H1 (cell line): Measurements from ENCODE around the gene MIEN1. TPM values are rescaled to one million over a fixed set of nuclear protein-coding genes. Genes with fewer than 3 reads are reported as not detected.
A peak's percentile ranks its signal among the peaks of the same experiment; 100 is the strongest.

Experiments used
- CTCF ChIA-PET: fragments of 300-600 bp; sonication (Branson Sonifier 250); formaldehyde crosslinking; loops from one replicate; lab custom pipeline; 2021; ENCODE audit not compliant: partially characterized antibody; lab: Charles Lee
- POLR2A ChIA-PET: fragments of 300-600 bp; sonication (Branson Sonifier 250); formaldehyde crosslinking; loops from one replicate; lab custom pipeline; 2021; ENCODE audit warnings: inconsistent platforms; ENCODE audit not compliant: partially characterized antibody; lab: Charles Lee
- DNase-seq, 2 experiments: peaks; one replicate each; pipeline versions ENCODE4 v3.0.0 to v3.0.0-alpha.2; 2010 to 2022; ENCODE audit warnings: low spot score in 2 of 2, low read depth in 1 of 2, mixed read lengths in 1 of 2
- FAIRE-seq: peaks from 2 replicates; lab custom pipeline; 2011; peaks lifted over from hg19 to GRCh38; lab: Jason Lieb, UNC
- H2AFZ ChIP-seq: 2 replicates; pipeline ENCODE4 v1.8.1; 2012; ENCODE audit warnings: low read length, inconsistent platforms
- H2AK5ac ChIP-seq: 2 replicates; pipeline ENCODE4 v1.6.1; 2013; ENCODE audit warnings: low read depth, low read length
- H2BK120ac ChIP-seq: replicated peaks from 2 replicates; pipeline ENCODE3; 2013; ENCODE audit warnings: low read depth, low read length, inconsistent platforms
- H2BK12ac ChIP-seq: 2 replicates; pipeline ENCODE4 v1.6.1; 2013; ENCODE audit warnings: low read depth, low read length
- H2BK15ac ChIP-seq: 2 replicates; pipeline ENCODE4 v1.6.1; 2013; ENCODE audit warnings: low read length
- H2BK20ac ChIP-seq: 2 replicates; pipeline ENCODE4 v1.6.1; 2013; ENCODE audit warnings: low read length
- H2BK5ac ChIP-seq: 2 replicates; pipeline ENCODE4 v1.6.1; 2013; ENCODE audit warnings: low read depth, low read length
- H3K14ac ChIP-seq: 2 replicates; pipeline ENCODE4 v1.6.1; 2013; ENCODE audit warnings: inconsistent platforms; ENCODE audit not compliant: insufficient read length
- H3K18ac ChIP-seq: 2 replicates; pipeline ENCODE4 v1.6.1; 2013; ENCODE audit warnings: low read length; ENCODE audit errors: extremely low read depth
- H3K23ac ChIP-seq: 2 replicates; pipeline ENCODE4 v1.6.1; 2013; ENCODE audit warnings: inconsistent platforms; ENCODE audit not compliant: insufficient read length
- H3K23me2 ChIP-seq: 2 replicates; pipeline ENCODE4 v1.6.1; 2013; ENCODE audit warnings: low read depth, low read length
- H3K27ac ChIP-seq: 2 replicates; pipeline ENCODE4 v1.6.1; 2011; ENCODE audit warnings: low read depth, low read length, inconsistent platforms
- H3K27me3 ChIP-seq, 4 experiments: replicated peaks in 1 of 4; 1 replicate in 1 of 4; 2 replicates in 3 of 4; pipeline versions ENCODE4 v1.6.1 to v1.8.1; 2011 to 2013; ENCODE audit warnings: low read length in 3 of 4, mild to moderate bottlenecking in 3 of 4, inconsistent platforms in 2 of 4, mixed read lengths in 2 of 4, moderate library complexity in 1 of 4; ENCODE audit not compliant: control insufficient read depth in 3 of 4, insufficient read depth in 3 of 4; ENCODE audit errors: extremely low read depth in 1 of 4
- H3K36me3 ChIP-seq, 4 experiments: 2 replicates each; pipeline versions ENCODE4 v1.6.1 to v1.8.1; 2011 to 2013; ENCODE audit warnings: mild to moderate bottlenecking in 4 of 4, low read length in 3 of 4, moderate library complexity in 2 of 4, control low read depth in 1 of 4, inconsistent platforms in 1 of 4; ENCODE audit not compliant: insufficient read depth in 4 of 4, control insufficient read depth in 2 of 4
- H3K4ac ChIP-seq: replicated peaks from 2 replicates; pipeline ENCODE3; 2013; ENCODE audit warnings: low read length, low read depth, mixed read lengths, inconsistent platforms; ENCODE audit not compliant: insufficient read length
- H3K4me1 ChIP-seq, 4 experiments: replicated peaks in 1 of 4; 1 replicate in 1 of 4; 2 replicates in 3 of 4; pipeline versions ENCODE4 v1.6.1 to v1.8.1; 2011 to 2013; ENCODE audit warnings: low read length in 3 of 4, inconsistent platforms in 2 of 4, mixed read lengths in 1 of 4; ENCODE audit not compliant: insufficient read depth in 4 of 4, control insufficient read depth in 3 of 4
- H3K4me2 ChIP-seq, 2 experiments: 2 replicates each; pipeline versions ENCODE4 v1.6.1 to v1.8.1; 2011 to 2013; ENCODE audit warnings: low read depth in 2 of 2, low read length in 2 of 2, control low read depth in 1 of 2, inconsistent platforms in 1 of 2, mild to moderate bottlenecking in 1 of 2; ENCODE audit not compliant: insufficient read depth in 1 of 2
- H3K4me3 ChIP-seq, 4 experiments: fragments of 200-600, 300-600 bp in 1 of 4; sonication (generic), shearing (Covaris generic), sonication (Bioruptor Twin) in 1 of 4; 2 replicates each; pipeline versions ENCODE4 v1.5.1 to v1.8.1; 2011 to 2016; ENCODE audit warnings: low read length in 4 of 4, low read depth in 3 of 4, control low read depth in 2 of 4, inconsistent platforms in 2 of 4, mild to moderate bottlenecking in 2 of 4, mixed read lengths in 1 of 4, moderate library complexity in 1 of 4; ENCODE audit not compliant: insufficient read depth in 2 of 4; ENCODE audit errors: extremely low read depth in 1 of 4
- H3K56ac ChIP-seq: replicated peaks from 2 replicates; pipeline ENCODE3; 2013; ENCODE audit warnings: low read depth, mild to moderate bottlenecking, mixed read lengths, low read length, inconsistent platforms; ENCODE audit not compliant: insufficient read length
- H3K79me1 ChIP-seq: 2 replicates; pipeline ENCODE4 v1.6.1; 2013; ENCODE audit warnings: low read depth, low read length, control low read depth
- H3K79me2 ChIP-seq, 2 experiments: 2 replicates each; pipeline versions ENCODE4 v1.6.1 to v1.8.1; 2012 to 2013; ENCODE audit warnings: low read length in 2 of 2, mild to moderate bottlenecking in 2 of 2, inconsistent platforms in 1 of 2; ENCODE audit not compliant: insufficient read depth in 2 of 2, control insufficient read depth in 1 of 2
- H3K9ac ChIP-seq, 4 experiments: replicated peaks in 1 of 4; 1 replicate in 1 of 4; 2 replicates in 3 of 4; pipeline versions ENCODE4 v1.6.1 to v1.8.1; 2011 to 2013; ENCODE audit warnings: low read depth in 3 of 4, low read length in 3 of 4, control low read depth in 2 of 4, mild to moderate bottlenecking in 2 of 4, moderate library complexity in 2 of 4, inconsistent platforms in 1 of 4; ENCODE audit errors: extremely low read depth in 1 of 4
- H3K9me3 ChIP-seq, 2 experiments: 2 replicates each; pipeline versions ENCODE4 v1.6.1 to v1.8.1; 2012 to 2013; ENCODE audit warnings: mild to moderate bottlenecking in 2 of 2, moderate library complexity in 2 of 2, control low read depth in 1 of 2, inconsistent platforms in 1 of 2, low read depth in 1 of 2, low read length in 1 of 2, mixed read lengths in 1 of 2; ENCODE audit not compliant: insufficient read depth in 2 of 2
- H4K20me1 ChIP-seq, 2 experiments: replicated peaks in 1 of 2; 2 replicates each; pipeline versions ENCODE3 to v1.8.1; 2011 to 2013; ENCODE audit warnings: inconsistent platforms in 2 of 2, low read length in 2 of 2, mild to moderate bottlenecking in 1 of 2; ENCODE audit not compliant: insufficient read depth in 2 of 2, control insufficient read depth in 1 of 2
- H4K5ac ChIP-seq: 2 replicates; pipeline ENCODE4 v1.6.1; 2013; ENCODE audit warnings: low read length, low read depth, mixed read lengths, inconsistent platforms; ENCODE audit not compliant: insufficient read length
- H4K8ac ChIP-seq: 2 replicates; pipeline ENCODE4 v1.8.0; 2013; ENCODE audit warnings: mild to moderate bottlenecking, moderate library complexity, low read length, inconsistent platforms; ENCODE audit not compliant: insufficient read depth; ENCODE audit errors: extremely low read depth
- H4K91ac ChIP-seq: replicated peaks from 2 replicates; pipeline ENCODE3; 2013; ENCODE audit warnings: low read length, mixed read lengths, inconsistent platforms; ENCODE audit not compliant: insufficient read length
- CBX8 ChIP-seq: fragments of 300-800, 300-1000 bp; sonication (generic); IDR thresholded peaks from 2 replicates; pipeline ENCODE4 v1.7.1; 2016; ENCODE audit warnings: low read depth, low read length, borderline replicate concordance
- EGR1 ChIP-seq: IDR thresholded peaks from 2 replicates; pipeline ENCODE4 v1.6.1; 2011; ENCODE audit warnings: low read depth, low read length, borderline replicate concordance
- GABPA ChIP-seq: IDR thresholded peaks from 2 replicates; pipeline ENCODE4 v1.6.1; 2011; ENCODE audit warnings: mild to moderate bottlenecking, low read length, moderate library complexity, borderline replicate concordance; ENCODE audit not compliant: insufficient read depth
- HDAC2 ChIP-seq, 2 experiments: fragments of 300-600 bp in 1 of 2; sonication (generic) in 1 of 2; IDR thresholded peaks; 2 replicates each; pipeline ENCODE4 v1.6.1; 2011 to 2012; ENCODE audit warnings: low read depth in 2 of 2, low read length in 2 of 2, mild to moderate bottlenecking in 2 of 2, moderate library complexity in 2 of 2, borderline replicate concordance in 1 of 2, inconsistent platforms in 1 of 2
- MAFK ChIP-seq: IDR thresholded peaks from 2 replicates; pipeline ENCODE4 v1.6.1; 2012; ENCODE audit warnings: low read depth, mild to moderate bottlenecking, improper control_type of control experiment, low read length
- SP2 ChIP-seq: IDR thresholded peaks from 2 replicates; pipeline ENCODE4 v1.6.1; 2012; ENCODE audit warnings: mild to moderate bottlenecking, low read length, inconsistent platforms
- YY1 ChIP-seq: IDR thresholded peaks from 2 replicates; pipeline ENCODE4 v1.6.1; 2011; ENCODE audit warnings: low read depth, mild to moderate bottlenecking, low read length
- WGBS, 2 experiments: shearing (Covaris generic) in 1 of 2; methylation state at CpG; one replicate each; pipeline versions ENCODE4 v1.1.6 to v1.1.7; 2013 to 2015; ENCODE audit warnings: low lambda C conversion rate in 2 of 2, mixed read lengths in 2 of 2, inconsistent platforms in 1 of 2, low coverage in 1 of 2, missing lambda C conversion rate in 1 of 2; ENCODE audit not compliant: insufficient replicate concordance in 2 of 2, insufficient coverage in 1 of 2, insufficient read length in 1 of 2; ENCODE audit errors: extremely low coverage in 1 of 2, missing lambda C conversion rate in 1 of 2; 5-methylcytosine and 5-hydroxymethylcytosine counted together
- polyA plus RNA-seq, 7 experiments: library from polyadenylated mRNA; depleted of rRNA in 3 of 7; stranded (reverse) in 5 of 7; unstranded in 2 of 7; fragments of >200 nt in 5 of 7; fragments of 200-250 nt in 2 of 7; gene quantifications; 1 replicate in 5 of 7; 2 replicates in 1 of 7; 4 replicates in 1 of 7; pipeline versions ENCODE4 v1.2.1 to v1.2.3, GENCODE V29; 2011 to 2013; ENCODE audit warnings: missing spikeins in 2 of 7, mixed read lengths in 2 of 7
- total RNA-seq: library from RNA; stranded (reverse); fragmentation: NEBNext Ultra II Directional; extraction: Animal tissue kit (Norgen Biotek cat#: 25700); gene quantifications from 2 replicates; pipeline ENCODE4 v1.2.1, GENCODE V29; 2021
- TF ChIP-seq, protein P1 (sequence below): IDR thresholded peaks from 2 replicates; pipeline ENCODE4 v1.6.1; 2012; ENCODE audit warnings: low read length, inconsistent platforms
- TF ChIP-seq, protein P2 (sequence below), 3 experiments: IDR thresholded peaks; 1 replicate in 2 of 3; 2 replicates in 1 of 3; pipeline versions ENCODE4 v1.5.1 to v1.6.1; 2011; ENCODE audit warnings: low read length in 3 of 3, mild to moderate bottlenecking in 3 of 3, inconsistent platforms in 2 of 3, low read depth in 1 of 3, moderate library complexity in 1 of 3; ENCODE audit not compliant: insufficient read depth in 1 of 3; ENCODE audit errors: control extremely low read depth in 1 of 3

The MIEN1 gene
- total and polyA plus RNA-seq, 2 of the 8 experiments (the other 6 are each of a cell fraction or from before 2014, with no cell fraction given): 29.6 to 54.9 TPM

GRCh38 chr17:39714234-39714633, 16.1 kb downstream of the MIEN1 start:
- H2BK5ac ChIP-seq: no peak overlapping the region
- no peak overlapping the region for H2BK120ac ChIP-seq
- no peaks in the 10 kb centered on the region; the same call in 1 of the 2 replicates for H3K79me1 ChIP-seq
- no peaks in the 10 kb centered on the region for H3K27me3 ChIP-seq
- H2BK12ac ChIP-seq: peak overlapping the region; percentile 60; the same call in 1 of the 2 replicates
- H3K4me2 ChIP-seq: no peak overlapping the region
- no peak overlapping the region for H2AK5ac ChIP-seq
- H3K4me3 ChIP-seq: no peak overlapping the region
- no peaks in the 10 kb centered on the region for H3K4me1 ChIP-seq
- no peaks in the 10 kb centered on the region for H3K23me2 ChIP-seq
- no peak overlapping the region for H3K23ac ChIP-seq
- H3K9me3 ChIP-seq: no peaks in the 10 kb centered on the region
- POLR2A ChIA-PET: interaction anchor here (0.7 to 4.5 kb wide), 7 partner anchors 10 to 37 kb away, joined by 3 to 23 read pairs (median 4); partner anchors contain the start of gene ERBB2
- WGBS, 2 experiments: 95% methylated on average over 4 of the region's 4 CpGs; no CpG with 5 or more reads in 1 of the 2 experiments
- no peak overlapping the region for H2BK15ac ChIP-seq
- peaks cover 40 to 94% (median 76%) of the 10 kb centered on the region in 4 experiments for H3K36me3 ChIP-seq
- no peak overlapping the region for H4K91ac ChIP-seq
- H3K27ac ChIP-seq: no peak overlapping the region
- CTCF ChIA-PET: interaction anchor here (1.0 to 2.7 kb wide), 3 partner anchors 12 to 92 kb away, joined by 3 to 13 read pairs (median 4); partner anchors contain the start of gene MIEN1
- H4K5ac ChIP-seq: no peak overlapping the region
- no peak overlapping the region for H3K14ac ChIP-seq
- no peak overlapping the region for H3K56ac ChIP-seq
- FAIRE-seq: no peak
- H3K4ac ChIP-seq: no peak overlapping the region
- H3K9ac ChIP-seq: no peak overlapping the region
- no peak overlapping the region for H3K18ac ChIP-seq
- peaks cover 0 to 14% of the 10 kb centered on the region in 2 experiments; a peak in 2 of 4 replicates for H3K79me2 ChIP-seq
- no peak overlapping the region for H2BK20ac ChIP-seq
- H4K20me1 ChIP-seq: peaks cover 13 to 19% of the 10 kb centered on the region in 2 experiments
- H2AFZ ChIP-seq: no peak overlapping the region
- no peak for DNase-seq
- H4K8ac ChIP-seq: no peak overlapping the region
- no peak for TF ChIP-seq EGR1
- TF ChIP-seq SP2: no peak
- no peak for TF ChIP-seq GABPA
- no peak for TF ChIP-seq MAFK
- TF ChIP-seq, protein P1, sequence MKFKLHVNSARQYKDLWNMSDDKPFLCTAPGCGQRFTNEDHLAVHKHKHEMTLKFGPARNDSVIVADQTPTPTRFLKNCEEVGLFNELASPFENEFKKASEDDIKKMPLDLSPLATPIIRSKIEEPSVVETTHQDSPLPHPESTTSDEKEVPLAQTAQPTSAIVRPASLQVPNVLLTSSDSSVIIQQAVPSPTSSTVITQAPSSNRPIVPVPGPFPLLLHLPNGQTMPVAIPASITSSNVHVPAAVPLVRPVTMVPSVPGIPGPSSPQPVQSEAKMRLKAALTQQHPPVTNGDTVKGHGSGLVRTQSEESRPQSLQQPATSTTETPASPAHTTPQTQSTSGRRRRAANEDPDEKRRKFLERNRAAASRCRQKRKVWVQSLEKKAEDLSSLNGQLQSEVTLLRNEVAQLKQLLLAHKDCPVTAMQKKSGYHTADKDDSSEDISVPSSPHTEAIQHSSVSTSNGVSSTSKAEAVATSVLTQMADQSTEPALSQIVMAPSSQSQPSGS: no peak
- TF ChIP-seq, protein P2, sequence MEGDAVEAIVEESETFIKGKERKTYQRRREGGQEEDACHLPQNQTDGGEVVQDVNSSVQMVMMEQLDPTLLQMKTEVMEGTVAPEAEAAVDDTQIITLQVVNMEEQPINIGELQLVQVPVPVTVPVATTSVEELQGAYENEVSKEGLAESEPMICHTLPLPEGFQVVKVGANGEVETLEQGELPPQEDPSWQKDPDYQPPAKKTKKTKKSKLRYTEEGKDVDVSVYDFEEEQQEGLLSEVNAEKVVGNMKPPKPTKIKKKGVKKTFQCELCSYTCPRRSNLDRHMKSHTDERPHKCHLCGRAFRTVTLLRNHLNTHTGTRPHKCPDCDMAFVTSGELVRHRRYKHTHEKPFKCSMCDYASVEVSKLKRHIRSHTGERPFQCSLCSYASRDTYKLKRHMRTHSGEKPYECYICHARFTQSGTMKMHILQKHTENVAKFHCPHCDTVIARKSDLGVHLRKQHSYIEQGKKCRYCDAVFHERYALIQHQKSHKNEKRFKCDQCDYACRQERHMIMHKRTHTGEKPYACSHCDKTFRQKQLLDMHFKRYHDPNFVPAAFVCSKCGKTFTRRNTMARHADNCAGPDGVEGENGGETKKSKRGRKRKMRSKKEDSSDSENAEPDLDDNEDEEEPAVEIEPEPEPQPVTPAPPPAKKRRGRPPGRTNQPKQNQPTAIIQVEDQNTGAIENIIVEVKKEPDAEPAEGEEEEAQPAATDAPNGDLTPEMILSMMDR (IDR thresholded peaks at IDR 0.05; ENCODE audit: control extremely low read depth in 1 of 3, insufficient read depth in 1 of 3, low read depth in 1 of 3, low read length in 3 of 3): no peak
- TF ChIP-seq YY1: no peak
- no peak for TF ChIP-seq HDAC2 (IDR thresholded peaks at IDR 0.05; ENCODE audit: borderline replicate concordance in 1 of 2, low read depth in 2 of 2, low read length in 2 of 2)
- no peak for TF ChIP-seq CBX8
